Stimulated activated CD8-positive, alpha-beta memory T cell treated with anti-CD3 and anti-CD28 coated beads, Interleukin-7, amount 100 ng/mL, for 24 hours (primary cell): ENCODE measurements around the gene RMND5A.
"Not testable (repeated sequence)": the region's sequence is repeated elsewhere in the genome, so short reads cannot be mapped to it uniquely, and the experiment has no call there.

Experiments
- DNase-seq: peaks from one replicate; pipeline ENCODE4 v3.0.0-alpha.2; 2020; ENCODE audit warnings: low read depth

RMND5A gene

GRCh38 chr2:86714579-86715173 lies 5.4 kb upstream of the RMND5A start:
- not testable (repeated sequence) for DNase-seq

GRCh38 chr2:86719263-86719636 lies 841 bp upstream of the RMND5A start:
- not testable (repeated sequence) for DNase-seq

DNA sequence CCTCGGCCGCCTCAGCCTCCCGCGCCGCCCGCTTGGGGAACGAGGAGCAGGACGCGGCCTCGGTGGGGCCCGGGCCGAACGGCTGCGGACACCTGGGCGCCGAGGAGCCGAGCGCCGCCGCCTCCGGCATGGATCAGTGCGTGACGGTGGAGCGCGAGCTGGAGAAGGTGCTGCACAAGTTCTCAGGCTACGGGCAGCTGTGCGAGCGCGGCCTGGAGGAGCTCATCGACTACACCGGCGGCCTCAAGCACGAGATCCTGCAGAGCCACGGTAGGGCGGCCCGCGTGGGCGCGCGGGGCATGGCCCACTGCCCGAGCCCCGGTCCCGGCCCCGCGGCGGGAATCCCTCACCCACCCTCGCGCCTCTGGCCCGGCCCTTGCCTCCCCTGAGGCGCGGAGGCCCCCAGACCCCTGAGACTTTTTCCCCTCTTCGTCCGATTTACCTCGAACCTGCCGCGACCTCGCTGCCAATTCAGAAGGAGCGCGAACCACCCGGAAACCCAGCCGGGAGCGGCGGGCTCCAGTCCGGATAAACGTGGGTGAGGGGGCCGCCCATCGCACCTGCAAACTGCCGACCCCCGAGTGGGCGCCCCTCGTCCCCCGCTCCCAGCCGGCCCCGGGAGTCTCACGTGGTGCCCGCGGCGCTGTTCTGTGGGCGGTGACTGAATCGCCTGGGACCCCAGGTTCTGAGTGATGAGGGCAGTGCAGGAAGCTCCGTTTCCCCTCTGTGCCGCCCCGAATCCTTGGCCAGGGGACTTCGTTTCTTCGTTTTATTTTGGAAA lies 639 bp downstream of the RMND5A start:
- peak; percentile 10 for DNase-seq

DNA sequence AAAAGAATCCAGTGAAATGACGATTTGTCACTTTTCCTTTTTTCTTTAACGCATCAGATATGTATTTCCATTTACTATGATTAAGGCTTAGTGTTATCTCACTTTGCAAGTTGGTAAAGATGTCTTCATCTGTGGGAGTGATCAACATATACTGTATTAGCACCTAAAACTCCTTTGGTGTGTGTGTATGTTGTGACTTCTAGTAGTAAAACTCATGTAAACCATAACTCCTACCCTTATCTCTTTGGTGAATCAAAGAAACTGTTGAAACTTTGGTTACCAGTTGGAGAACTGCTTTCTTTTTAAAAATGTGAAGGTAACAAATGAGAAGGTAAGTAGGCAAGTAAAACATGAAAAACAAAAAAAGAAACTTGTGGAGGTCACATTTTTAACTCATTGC lies 5.6 kb downstream of the RMND5A start:
- DNase-seq: not testable (repeated sequence)

GRCh38 chr2:86732040-86732525 lies 12.0 kb downstream of the RMND5A start:
- DNase-seq: not testable (repeated sequence)

- not testable (repeated sequence) for DNase-seq
Measured at GRCh38 chr2:86732837-86733236, 12.7 kb downstream of the RMND5A start.

- not testable (repeated sequence) for DNase-seq
Measured at GRCh38 chr2:86733528-86733927, 13.4 kb downstream of the RMND5A start.

DNA sequence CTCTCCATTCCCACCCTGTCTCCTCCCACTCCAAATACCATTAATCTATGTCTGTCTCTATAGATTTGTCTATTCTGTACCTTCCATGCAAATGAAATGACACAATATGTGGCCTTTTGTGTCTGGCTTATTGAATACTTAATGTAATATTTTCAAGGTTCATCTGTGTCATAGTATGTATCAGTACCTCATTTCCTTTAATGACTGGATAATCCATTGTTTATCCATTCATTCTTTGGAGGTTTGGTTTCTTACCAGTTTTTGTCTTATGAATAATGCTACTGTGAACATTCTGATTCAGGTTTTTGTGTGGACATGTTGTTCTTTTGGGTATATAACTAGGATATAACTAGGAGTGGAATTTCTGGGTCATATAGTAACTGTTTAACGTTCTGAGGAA lies 14.8 kb downstream of the RMND5A start:
- DNase-seq: not testable (repeated sequence)

- not testable (repeated sequence) for DNase-seq
Measured at GRCh38 chr2:86739485-86739884, 19.4 kb downstream of the RMND5A start.

- not testable (repeated sequence) for DNase-seq
Measured at GRCh38 chr2:86739889-86740288, 19.8 kb downstream of the RMND5A start.

DNA sequence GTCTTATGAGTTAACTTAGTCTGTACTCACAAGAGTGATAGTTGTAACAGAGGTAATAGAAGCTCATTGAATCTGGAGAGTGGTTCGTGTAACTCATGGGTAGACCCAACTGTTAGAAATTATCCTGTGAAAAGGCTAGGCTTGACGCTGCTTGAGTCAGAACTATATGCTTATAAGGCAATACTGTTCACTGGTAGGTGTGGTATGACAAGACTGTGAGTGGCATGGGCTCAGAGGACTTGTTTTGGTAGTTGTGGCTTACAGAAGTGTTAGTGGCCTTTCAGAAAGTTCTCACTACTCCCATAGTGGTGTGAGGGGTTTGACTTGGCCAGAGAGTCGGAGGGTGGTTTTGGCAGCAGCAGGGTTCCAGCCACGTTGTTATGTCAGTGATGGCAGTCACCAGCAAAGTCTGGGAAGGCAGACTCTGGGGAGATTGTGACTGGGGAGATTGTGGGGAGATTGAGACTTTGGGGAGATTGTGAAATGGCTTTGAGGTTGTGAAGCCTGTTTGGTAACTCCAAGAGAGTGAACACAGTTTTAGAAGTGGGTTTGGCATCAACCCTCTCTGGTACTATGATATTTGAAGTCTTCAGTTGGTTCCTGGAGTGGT lies 21.9 kb downstream of the RMND5A start:
- not testable (repeated sequence) for DNase-seq

DNA sequence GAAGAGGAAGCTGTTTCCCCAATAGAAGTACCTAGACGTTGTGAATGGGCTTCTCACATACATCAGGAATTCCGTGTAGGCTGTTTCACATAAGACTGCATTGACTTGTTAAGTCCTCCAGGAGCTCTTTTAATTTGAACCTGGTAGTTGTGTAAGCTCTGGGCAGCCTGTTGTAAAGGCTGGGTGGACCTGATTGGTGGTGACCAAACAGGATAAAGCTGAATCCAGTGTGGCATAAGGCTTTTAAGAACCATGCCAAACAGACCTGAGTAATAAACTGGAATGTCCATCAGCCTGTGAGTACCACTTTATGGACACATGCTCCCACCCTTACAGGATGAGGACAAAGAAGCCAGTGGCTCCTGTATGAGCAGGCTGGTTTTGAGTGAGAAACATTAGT lies 24.1 kb downstream of the RMND5A start:
- no peak for DNase-seq

GRCh38 chr2:86746939-86747338 lies 26.8 kb downstream of the RMND5A start:
- no peak for DNase-seq

GRCh38 chr2:86747711-86748639 lies 27.9 kb downstream of the RMND5A start:
- DNase-seq: no peak

DNA sequence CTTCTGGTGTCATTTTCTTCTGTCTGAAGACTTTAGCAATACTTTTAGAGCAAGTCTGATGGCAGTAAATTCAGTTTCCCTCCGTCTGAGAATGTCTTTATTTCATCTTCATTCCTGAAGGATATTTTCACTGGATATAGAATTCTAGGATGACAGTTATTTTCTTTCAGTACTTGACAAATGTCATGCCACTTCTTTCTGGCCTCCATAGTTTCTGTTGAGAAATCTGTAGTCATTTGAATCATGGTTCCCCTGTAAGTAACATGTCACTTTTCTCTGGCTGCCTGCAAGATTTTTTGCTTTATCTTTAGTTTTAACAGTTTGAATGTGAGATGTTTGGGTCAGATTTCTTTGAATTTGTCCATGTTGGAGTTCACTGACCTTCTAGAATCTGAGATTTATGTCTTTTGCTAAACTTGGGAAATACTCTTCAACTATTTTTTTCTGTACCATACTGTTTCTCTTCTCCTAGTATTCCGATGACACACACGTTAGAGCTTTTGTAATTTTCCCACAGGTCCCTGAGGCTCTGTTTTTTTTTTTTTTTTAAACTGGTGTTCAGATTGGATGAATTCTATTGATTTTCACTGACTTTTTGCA lies 30.2 kb downstream of the RMND5A start:
- DNase-seq: no peak

DNA sequence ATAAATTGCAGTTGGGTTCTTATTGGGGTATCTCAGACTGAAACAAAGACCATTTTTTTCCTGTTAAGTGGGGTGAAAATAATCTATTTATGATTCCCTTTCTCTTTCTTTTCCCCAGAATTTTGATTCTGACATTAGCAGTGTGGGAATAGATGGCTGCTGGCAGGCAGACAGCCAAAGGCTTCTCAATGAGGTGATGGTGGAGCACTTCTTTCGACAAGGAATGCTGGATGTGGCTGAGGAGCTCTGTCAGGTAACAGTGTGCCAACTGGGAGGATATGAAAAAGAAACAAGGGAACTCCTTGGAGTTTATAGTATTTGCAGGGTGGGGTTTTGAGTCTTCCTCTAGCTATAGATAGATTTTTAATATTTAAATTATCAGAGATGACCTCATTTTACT lies 31.7 kb downstream of the RMND5A start:
- no peak for DNase-seq

DNA sequence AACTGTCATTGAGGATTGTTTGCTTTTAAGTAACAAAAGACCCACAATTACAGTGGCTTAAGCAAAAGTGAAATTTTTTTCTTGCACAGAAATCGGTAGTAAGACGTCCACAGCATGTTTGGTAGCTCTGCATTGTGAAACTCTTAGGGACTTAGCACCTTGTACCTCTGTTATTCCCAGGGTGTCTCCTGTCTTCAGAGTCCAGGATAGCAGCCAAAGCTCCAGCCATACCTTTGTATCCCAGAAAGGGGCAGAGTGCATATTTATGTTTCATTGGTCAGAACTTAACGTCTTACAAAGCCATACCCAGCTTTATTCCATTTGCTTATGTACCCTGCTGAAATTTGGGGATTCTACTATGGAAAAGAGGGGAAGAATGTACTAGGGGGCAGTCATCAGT lies 32.8 kb downstream of the RMND5A start:
- DNase-seq: no peak

DNA sequence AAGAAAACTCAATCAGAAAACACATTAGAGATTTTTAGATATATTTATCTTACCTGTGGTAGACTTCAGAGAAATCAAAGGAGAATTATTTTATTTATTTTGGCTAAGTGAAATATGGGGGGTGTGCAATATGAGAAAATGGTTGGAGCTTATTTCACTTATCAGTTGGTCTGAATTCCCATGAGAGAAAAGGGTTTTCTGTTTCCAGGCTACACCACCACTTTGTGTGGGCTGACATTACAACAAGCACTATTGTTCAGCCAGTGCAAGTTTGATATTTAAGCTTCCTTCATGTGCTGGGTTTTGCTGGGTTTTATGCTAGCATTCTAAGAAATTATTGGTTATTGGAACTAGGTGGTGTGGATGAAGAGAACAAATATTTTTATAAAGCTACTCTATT lies 33.5 kb downstream of the RMND5A start:
- DNase-seq: no peak

DNA sequence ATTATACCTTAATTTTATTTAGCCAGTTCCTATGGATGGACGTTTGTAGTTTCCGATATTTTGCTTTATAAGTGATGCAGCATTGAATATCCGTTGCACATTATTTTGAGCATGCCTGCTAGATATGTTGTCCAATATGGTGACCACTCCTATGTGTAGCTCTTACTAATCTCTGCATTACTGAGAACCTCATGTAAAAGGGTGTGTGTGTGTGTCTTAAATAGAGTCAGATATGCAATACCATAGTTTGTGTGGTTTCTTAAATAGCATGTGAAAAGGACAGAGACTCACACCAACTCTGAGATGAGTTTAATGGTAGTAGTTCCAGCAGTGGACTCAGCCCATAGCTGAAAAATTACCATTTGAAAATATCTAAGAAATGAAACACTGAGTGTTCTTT lies 38.3 kb downstream of the RMND5A start:
- no peak for DNase-seq

- no peak for DNase-seq
Measured at GRCh38 chr2:86760371-86760770, 40.3 kb downstream of the RMND5A start.

- no peak for DNase-seq
Measured at GRCh38 chr2:86764661-86765309, 44.7 kb downstream of the RMND5A start.
